GM21528 (cell line): Measurements from ENCODE around the gene ADAMTSL3.
"Not testable (repeated sequence)": the region's sequence is repeated elsewhere in the genome, so short reads cannot be mapped to it uniquely, and the experiment has no call there.

Experiments used
- ATAC-seq: cut with Tn5 transposase; IDR thresholded peaks from one replicate; pipeline ENCODE4 v1.9.1; 2021; ENCODE audit warnings: mild to moderate bottlenecking, moderate library complexity; ENCODE audit not compliant: unreplicated experiment, low FRiP score

Gene ADAMTSL3

DNA sequence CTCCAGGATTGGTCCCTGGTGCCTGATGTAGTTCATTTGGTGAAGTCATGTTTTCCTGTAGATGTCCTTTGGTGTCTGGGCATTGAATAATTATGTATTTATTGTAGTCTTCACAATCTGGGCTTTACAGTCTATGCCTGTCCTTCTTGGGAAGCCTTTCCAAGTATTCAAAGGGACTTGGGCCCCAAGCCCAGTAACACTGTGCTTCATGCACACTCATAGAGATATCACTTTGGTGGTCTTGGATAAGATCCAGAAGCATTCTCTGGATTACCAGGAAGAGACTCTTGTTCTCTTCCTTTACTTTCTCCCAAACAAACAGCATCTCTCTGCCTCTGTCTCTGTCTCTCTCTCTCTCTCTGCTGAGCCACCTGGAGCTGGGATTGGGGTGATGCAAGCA, 300.6 kb downstream of the ADAMTSL3 start:
- no peak for ATAC-seq

DNA sequence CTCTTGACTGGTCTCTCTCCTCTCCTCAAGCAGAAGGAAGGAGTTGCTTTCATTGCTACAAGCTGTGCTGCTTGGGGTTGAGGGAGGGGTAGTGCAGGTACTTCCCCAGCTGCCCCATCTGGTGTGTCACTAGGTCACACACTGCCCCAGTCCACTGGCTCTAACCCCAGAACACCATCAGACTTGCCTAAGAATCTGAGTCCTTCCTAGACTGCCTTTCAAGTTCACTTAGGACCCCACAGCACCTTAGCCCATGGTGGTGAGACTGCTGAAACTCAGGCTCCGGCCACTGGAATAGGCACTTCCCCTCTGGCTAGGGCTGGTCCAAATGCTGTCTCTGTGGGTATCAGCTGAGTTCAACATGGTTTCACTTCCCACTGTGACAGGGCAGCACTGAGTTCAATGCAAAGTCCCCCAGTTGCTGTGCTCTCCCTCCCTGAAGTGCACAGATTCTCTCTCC, 301.9 kb downstream of the ADAMTSL3 start:
- ATAC-seq, result peak; percentile 98

- no peak for ATAC-seq
Measured at GRCh38 chr15:83956887-83957286, 303.0 kb downstream of the ADAMTSL3 start.

- ATAC-seq, result no peak
Measured at GRCh38 chr15:83959477-83959876, 305.6 kb downstream of the ADAMTSL3 start.

GRCh38 chr15:83960192-83960829, 306.4 kb downstream of the ADAMTSL3 start:
- no peak for ATAC-seq

DNA sequence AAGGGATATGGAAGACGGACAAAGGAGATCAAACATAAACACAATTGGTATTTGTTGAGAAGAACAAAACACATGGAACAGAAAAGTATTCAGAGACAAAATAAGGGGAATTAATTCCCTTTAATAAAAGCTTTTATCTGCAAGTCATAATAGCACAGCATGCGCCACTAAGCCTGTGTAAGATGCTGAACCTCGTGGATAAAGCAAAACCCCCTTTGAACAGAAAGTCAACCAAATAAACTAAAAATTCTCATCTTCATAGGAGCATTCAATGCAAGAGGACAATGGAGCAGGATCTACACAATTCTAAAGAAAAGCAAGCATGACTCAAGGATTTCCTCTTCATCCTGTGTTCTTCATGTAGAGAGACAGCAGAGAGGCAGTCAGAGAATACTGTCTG, 307.4 kb downstream of the ADAMTSL3 start:
- ATAC-seq, result no peak

- not testable (repeated sequence) for ATAC-seq
Measured at GRCh38 chr15:83964967-83965366, 311.0 kb downstream of the ADAMTSL3 start.

DNA sequence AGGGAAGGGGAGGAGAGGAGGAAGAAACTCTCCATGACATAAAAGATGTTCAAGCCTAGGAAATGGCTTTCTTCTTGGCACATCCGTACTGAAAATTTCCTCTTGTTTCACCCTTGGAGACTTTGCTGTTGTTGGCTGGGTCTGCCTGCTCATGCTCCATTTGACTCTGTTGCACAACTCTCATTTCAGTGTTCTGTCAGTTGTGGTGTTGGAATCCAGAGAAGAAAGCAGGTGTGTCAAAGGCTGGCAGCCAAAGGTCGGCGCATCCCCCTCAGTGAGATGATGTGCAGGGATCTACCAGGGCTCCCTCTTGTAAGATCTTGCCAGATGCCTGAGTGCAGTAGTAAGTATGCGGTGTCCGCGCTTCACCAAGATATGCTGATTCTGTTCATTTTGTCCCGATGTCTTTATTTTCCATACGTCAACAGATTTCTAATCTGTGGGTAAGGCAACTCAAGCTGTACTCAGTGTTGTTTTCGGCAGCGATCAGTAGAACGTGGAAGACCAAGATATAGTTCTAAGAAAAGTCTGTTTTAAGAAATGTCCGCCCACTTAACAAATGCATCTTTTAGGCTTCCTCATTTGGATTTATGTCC, 316.5 kb downstream of the ADAMTSL3 start:
- no peak for ATAC-seq

DNA sequence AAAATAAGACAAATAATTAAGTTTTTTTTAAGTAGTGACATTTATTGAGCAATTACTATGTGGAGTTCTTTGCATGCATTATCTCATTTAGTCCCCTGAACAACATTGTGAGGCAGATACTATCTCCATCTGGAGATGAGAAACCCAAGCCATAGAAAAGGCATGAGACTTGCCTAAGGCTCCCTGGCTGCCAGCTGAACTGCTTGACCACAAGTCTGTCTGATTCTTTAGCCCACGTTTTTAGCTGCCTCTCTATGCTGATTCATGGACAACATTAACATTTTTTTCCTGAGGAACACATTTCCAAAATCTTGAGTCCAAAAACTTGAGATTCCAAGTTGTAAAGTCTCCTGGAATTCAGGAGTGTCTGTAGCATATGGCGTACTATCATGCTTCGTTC, 318.1 kb downstream of the ADAMTSL3 start:
- ATAC-seq, result no peak

DNA sequence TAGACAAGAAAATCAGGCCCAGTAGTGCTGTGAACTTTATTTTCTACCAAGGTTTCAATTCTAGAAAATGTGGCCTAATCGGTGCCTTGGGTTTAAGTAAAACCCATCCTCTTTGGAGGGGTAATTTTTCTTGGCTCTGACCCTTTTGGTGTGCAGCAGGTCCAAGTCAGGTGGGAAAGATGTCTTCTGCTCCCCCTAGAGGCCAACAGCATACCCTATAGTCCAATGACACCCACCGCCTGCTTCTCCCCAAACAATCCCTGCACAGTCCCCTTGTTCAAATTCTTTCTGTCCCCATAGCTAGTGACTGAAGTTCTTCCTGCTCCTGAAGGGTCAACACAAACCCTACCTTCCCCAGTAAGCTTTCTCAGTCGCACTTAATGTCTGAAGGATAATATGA, 319.9 kb downstream of the ADAMTSL3 start:
- ATAC-seq, result no peak

- no peak for ATAC-seq
Measured at GRCh38 chr15:83977992-83978391, 324.1 kb downstream of the ADAMTSL3 start.

DNA sequence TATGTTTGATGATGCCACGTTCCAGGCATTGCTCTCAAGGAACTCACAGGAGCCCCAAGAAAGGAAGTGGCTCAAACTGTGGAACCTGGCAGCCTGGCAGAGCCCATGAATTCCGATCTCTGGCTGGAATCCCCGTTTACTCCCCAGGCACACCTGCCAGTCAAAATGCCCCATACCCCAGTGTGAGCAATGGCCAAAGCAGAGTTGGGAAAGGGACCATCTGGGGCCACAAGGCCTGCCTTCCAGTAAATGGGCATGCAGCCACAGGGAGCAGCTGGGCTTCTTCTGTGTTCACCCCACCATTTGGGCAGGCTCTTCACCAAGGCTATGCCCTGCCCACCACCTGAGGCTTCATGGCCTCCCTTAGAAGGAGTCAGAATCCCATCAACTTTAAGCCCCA, 324.7 kb downstream of the ADAMTSL3 start:
- no peak for ATAC-seq

DNA sequence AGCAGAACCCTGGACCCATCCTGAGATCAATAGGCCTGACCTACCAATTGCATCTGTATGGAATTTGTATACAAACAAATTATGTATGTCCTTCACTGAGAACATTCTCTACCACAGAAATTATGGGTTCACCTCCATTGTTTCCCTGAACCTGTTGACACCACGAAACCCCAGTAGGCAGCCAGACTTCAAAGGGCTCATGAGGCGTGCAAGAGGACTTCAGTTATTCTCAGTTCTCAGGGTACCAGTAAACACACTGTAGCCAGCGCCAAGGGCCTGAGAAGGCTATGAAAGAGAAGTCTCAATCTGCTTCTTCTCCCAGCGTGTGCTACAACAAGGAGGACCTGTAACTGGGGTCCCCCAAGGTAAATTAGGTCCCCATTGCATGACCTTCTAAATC, 326.7 kb downstream of the ADAMTSL3 start:
- ATAC-seq, result no peak

DNA sequence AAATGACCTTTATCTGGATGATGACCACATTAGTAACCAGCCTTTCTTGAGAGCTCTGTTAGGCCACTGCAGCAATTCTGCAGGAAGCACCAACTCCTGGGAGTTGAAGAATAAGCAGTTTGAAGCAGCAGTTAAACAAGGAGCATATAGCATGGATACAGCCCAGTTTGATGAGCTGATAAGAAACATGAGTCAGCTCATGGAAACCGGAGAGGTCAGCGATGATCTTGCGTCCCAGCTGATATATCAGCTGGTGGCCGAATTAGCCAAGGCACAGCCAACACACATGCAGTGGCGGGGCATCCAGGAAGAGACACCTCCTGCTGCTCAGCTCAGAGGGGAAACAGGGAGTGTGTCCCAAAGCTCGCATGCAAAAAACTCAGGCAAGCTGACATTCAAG, 328.8 kb downstream of the ADAMTSL3 start:
- ATAC-seq, result no peak

DNA sequence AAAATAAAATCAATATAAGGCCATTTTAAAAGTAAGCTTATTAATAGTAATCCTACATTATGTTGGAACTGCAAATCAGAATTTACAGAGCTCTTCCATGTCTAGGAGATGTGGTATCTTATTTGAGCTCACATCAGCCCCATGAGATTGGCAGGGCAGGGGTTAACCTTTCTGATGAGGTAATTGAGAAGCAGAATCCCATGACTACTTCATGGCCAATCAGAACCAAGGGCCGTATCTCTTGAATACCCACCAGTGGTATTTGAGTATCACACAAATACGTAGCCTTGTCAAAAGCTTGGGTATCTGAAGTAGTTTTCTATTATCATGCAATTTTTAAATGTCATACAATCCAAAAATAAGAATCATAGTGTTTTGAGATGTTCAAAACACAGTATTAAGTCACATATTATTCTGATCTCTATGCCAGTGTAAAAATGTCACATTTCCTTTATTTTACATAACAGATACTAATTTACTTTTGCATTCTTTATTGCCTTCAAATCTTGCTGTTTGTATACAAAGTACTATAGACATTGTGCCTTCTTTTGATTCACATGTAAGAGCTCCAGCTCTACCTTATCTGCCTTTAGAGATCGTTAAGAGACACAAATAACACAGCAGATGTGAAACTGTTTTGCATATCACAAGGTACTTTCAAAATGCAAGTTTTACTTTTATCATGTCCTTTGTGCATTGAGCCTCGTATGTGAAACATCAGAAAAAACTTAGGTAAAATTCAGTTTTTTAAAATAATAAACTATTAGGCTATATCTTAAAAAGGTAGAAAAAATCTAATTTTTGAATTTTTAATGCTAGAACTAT, 329.9 kb downstream of the ADAMTSL3 start:
- peak; percentile 92 for ATAC-seq

DNA sequence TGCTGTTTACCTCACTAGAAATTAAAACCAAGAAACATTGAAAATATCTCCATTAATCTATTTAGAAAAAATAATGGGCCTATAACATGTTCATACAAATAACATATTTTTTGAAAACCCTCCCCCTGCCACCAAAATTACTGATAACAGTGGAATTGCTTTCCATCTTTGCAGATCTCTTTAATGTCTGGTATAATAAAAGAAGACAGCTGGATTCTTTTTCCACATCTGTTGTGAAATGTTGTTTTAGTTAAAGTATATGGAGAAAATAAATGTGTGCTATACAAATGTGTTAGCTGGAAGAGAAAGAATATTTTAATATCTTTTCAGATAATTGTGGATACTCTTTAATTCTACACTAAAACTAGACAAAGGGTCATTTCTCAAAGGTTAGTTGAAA, 330.7 kb downstream of the ADAMTSL3 start:
- ATAC-seq, result no peak

DNA sequence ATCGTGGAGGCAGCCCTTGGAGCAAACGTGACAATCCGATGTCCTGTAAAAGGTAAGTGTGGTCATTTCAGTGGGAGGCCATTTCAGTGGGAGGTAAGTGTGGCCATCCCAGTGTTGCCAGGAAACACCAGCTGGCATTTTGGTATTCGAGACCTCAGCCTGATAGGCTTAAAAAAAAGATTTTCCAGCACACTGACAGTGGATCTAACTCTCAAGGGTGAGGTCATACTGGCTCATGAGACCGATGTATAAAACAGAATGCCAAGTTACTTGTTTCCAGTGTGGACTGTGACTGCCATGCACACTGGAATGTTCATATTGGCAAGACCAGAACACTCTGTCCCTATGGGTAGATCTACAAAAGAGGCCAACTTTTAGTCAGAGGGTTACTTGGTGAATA, 337.2 kb downstream of the ADAMTSL3 start:
- ATAC-seq, result no peak

- peak; percentile 81 for ATAC-seq
Measured at GRCh38 chr15:83992324-83993031, 338.6 kb downstream of the ADAMTSL3 start.

- ATAC-seq, result no peak
Measured at GRCh38 chr15:83993591-83993990, 339.7 kb downstream of the ADAMTSL3 start.

- ATAC-seq, result no peak
Measured at GRCh38 chr15:83998486-83998885, 344.6 kb downstream of the ADAMTSL3 start.
